Endothelial cell of umbilical vein (primary cell): Measurements from ENCODE around the gene PCDHA10.

Source experiments
- CTCF ChIP-seq, 2 donors: IDR thresholded peaks; 1 replicate in 1 of 2; 2 replicates in 1 of 2; pipeline ENCODE4 v1.5.1; 2011; ENCODE audit warnings: low read length in 2 of 2, mild to moderate bottlenecking in 2 of 2, moderate library complexity in 2 of 2, control low read depth in 1 of 2, inconsistent platforms in 1 of 2, low read depth in 1 of 2; ENCODE audit not compliant: insufficient read depth in 1 of 2; ENCODE audit errors: extremely low read depth in 1 of 2
- GATA2 ChIP-seq: IDR thresholded peaks from 2 replicates; pipeline ENCODE4 v1.7.0; 2011; ENCODE audit warnings: low read depth, mild to moderate bottlenecking, moderate library complexity, mixed read lengths, low read length; ENCODE audit not compliant: insufficient read length, insufficient read depth
- MAX ChIP-seq: IDR thresholded peaks from 2 replicates; pipeline ENCODE4 v1.6.1; 2011; ENCODE audit not compliant: insufficient read depth, insufficient read length
- POLR2A ChIP-seq: IDR thresholded peaks from 2 replicates; pipeline ENCODE4 v1.6.1; 2012; ENCODE audit warnings: low read depth, mild to moderate bottlenecking, control low read depth, low read length

- TF ChIP-seq CTCF (IDR thresholded peaks at IDR 0.05; ENCODE audit: extremely low read depth in 1 of 2, insufficient read depth in 1 of 2, low read depth in 1 of 2, low read length in 2 of 2) (no peak), POLR2A (no peak), GATA2 (no peak), MAX (no peak)
Observed at GRCh38 chr5:140857177-140857986, 1.7 kb downstream of the PCDHA10 start.
